ENCODE measurements around the gene POTEI. TPM values are rescaled to one million over a fixed set of nuclear protein-coding genes. Genes with fewer than 3 reads are reported as not detected.

The POTEI gene
- total and polyA plus RNA-seq, 10 donors = not detected

Small RNA genes lying within 50 kb of the gene (small RNA-seq; reads per million reads assigned to genes)
- gene RF00017 (0 reads per million in 4 donors), gene RNU6-473P (0 reads per million in 4 donors)

Other genes starting within 250 kb of the POTEI start
- 10 to 100 TPM; 50.2 to 82.0 (median 63.4) TPM for gene IMP4, start 166.4 kb downstream of the POTEI start, total RNA-seq
- 10 to 100 TPM; 77.4 to 85.0 (median 82.5) TPM for gene IMP4, start 166.4 kb downstream of the POTEI start, polyA plus RNA-seq
- 100 to 1,000 TPM in 6 of 7 donors, 10 to 100 TPM in 1; 79.5 to 132 (median 109) TPM for gene PTPN18, start 153.3 kb downstream of the POTEI start, total RNA-seq
- gene PTPN18, start 153.3 kb downstream of the POTEI start, polyA plus RNA-seq = 100 to 1,000 TPM in 1 of 3 donors, 10 to 100 TPM in 2; 75.9 to 129 (median 98.2) TPM
- not detected for gene CFC1B, start 11.9 kb upstream of the POTEI start, total RNA-seq
- not detected for gene CFC1B, start 11.9 kb upstream of the POTEI start, polyA plus RNA-seq
- gene CFC1, start 90.2 kb upstream of the POTEI start, total RNA-seq = not detected
- gene CFC1, start 90.2 kb upstream of the POTEI start, polyA plus RNA-seq = under 1 TPM in 1 of 3 donors, not detected in 2; 0.11 TPM
- gene POTEJ, start 102.1 kb upstream of the POTEI start, total RNA-seq = not detected
- not detected for gene POTEJ, start 102.1 kb upstream of the POTEI start, polyA plus RNA-seq
- gene GPR148, start 219.7 kb upstream of the POTEI start, total RNA-seq = not detected
- gene GPR148, start 219.7 kb upstream of the POTEI start, polyA plus RNA-seq = not detected
- not detected for gene AMER3, start 246.2 kb upstream of the POTEI start, total RNA-seq
- gene AMER3, start 246.2 kb upstream of the POTEI start, polyA plus RNA-seq = not detected

Measured in spleen (tissue), 11 donors.